ENCODE results near the gene MYH11.
"Not testable (repeated sequence)": the region's sequence is repeated elsewhere in the genome, so short reads cannot be mapped to it uniquely, and the experiment has no call there.

MYH11 gene

GRCh38 chr16:15749985-15750384 is 106.8 kb downstream of the MYH11 start:
- DNase-seq (ENCODE audit: low read depth in 2 of 2): no peak

DNA sequence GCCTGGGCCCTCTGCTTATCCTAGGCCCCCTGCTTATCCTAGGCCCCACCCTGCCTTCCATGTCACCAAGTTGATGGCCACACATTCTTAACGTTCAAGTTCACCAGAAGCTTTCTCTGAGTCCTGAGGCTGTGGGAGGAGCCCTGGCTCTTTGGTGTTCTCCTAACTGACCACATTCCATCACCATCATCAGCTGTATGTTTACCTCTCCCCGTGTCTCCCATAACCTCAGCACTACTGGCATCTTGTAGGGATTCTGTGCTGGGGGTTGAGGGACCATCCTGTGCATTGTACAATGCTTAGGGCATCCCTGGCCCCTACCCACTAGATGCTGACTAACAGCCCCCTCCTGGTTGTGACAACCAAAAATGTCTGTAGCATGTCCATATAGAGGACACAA is 107.5 kb downstream of the MYH11 start:
- no peak for DNase-seq (ENCODE audit: low read depth in 2 of 2)

GRCh38 chr16:15748654-15749053 is 108.2 kb downstream of the MYH11 start:
- DNase-seq (ENCODE audit: low read depth in 2 of 2): no peak

DNA sequence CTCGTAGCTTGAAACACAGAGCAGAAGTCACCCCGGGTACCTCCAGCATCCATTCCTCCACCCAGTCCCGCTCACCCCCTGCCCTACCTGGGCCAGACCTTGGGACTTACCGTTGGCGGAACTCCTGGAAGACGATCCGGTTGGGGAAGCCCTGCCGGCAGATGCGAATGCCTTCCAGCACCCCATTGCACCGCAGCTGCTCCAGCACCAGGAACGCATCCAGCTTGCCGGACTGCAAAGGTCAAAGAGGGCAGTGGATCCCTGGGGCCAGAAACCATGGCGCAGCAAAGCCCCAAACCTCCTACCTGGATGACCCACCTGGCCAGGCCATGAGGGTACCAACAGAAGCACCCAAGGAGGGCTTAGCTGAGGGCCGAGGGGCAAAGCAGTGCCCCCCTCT is 108.9 kb downstream of the MYH11 start:
- no peak for DNase-seq (ENCODE audit: low read depth in 2 of 2)

DNA sequence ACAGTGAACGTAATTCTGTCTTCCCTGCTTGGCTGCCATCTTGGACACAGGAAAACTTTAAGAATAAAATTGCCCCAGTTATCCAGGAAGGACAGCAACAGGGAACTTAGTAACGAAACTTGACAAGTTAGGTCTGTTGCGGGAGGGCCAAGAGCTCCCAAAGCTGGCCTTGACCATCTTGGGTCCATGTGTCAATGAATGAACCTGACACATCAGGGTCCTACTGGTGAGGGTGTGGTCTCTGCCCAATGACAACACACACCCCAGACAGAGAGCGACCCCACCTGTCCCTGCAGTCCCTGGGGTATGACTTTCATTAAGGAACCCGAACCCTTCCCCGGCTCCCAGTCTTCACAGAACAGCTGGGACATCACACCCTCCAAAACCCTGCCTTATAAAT is 110.5 kb downstream of the MYH11 start:
- no peak for DNase-seq (ENCODE audit: low read depth in 2 of 2)

DNA sequence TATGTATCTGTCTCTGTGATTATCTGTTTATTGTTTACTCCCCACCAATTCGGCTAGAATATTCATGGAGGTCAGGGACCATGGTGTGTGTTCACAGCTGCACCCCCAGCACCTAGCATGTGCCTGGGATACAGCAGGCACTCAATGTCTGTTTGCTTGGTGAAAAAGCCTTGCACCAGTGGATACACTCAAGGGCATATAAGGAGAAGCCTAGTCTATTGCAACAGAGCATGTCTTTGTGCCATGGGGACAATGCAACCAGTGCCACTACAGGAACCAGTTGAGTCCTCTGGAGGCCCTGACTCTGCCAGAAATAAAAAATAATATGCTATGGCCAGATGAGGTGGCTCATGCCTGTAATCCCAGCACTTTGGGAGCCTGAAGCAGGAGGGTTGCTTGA is 113.2 kb downstream of the MYH11 start:
- DNase-seq (ENCODE audit: low read depth in 2 of 2): no peak

DNA sequence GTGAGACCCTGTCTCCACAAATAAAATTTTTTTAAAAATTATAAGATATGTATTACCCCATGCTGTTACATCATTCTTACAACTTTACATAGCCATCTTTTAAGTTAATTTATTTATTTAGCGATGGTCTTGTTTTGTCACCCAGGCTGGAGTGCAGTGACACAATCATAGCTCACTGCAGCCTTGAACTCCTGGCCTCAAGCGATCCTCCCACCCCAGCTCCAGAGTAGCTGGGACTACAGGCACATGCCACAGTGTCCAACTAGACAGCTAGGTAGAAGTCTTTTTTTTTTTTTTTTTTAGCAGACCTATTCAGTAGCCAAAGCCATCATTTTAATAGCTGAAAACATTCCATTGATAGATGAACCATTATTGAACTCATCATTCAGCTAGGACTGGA is 114.1 kb downstream of the MYH11 start:
- DNase-seq (ENCODE audit: low read depth in 2 of 2): no peak

DNA sequence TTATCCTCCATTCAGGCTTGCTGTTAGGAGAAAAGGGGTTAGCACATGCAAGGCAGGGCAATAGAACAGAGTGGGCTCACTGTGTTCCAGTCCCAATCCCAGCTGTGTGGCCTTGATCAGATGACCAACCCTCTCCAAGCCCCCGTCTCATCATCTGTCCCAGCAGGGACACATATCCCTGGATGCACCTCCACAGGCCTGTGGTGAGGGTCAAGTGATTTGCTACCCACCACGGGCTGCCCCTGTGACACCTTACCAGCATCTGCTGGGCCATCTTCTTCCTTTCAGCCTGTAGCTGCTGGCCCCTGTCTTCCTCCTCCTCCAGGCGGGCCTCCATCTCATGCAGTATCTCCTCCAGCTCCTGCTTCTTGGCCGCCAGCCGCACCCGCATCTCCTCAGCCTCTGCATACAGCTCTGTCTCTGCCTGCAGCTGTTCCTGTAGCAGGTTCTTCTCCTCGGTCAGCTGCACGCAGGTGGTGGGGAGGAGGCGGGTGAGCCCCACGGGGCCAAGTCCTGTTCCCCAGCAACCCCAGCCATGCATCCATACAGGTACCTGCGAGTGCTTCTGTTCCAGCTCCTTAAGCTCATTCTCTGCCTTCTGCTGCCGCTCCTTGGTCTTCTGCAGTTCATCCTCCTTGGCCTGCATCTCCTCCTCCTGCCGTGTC is 115.5 kb downstream of the MYH11 start:
- no peak for DNase-seq (ENCODE audit: low read depth in 2 of 2)

DNA sequence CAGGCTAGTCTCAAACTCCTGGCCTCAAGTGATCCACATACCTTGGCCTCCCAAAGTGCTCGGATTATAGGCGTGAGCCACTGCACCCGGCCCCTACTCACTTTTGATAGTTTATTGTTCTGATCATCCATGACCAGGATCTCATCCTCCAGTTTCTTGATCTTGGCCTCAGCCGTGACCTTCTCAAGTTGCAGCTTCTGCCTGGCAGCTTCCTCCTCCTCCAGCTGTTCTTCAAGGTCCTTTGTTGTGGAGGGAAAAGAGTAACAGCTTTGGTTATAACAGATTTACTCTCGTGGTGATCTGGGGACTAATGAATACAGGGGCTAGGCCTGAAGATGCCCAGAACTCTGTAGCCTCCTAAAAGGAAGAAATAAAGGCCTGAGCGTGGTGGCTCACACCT is 116.9 kb downstream of the MYH11 start:
- DNase-seq (ENCODE audit: low read depth in 2 of 2): no peak

DNA sequence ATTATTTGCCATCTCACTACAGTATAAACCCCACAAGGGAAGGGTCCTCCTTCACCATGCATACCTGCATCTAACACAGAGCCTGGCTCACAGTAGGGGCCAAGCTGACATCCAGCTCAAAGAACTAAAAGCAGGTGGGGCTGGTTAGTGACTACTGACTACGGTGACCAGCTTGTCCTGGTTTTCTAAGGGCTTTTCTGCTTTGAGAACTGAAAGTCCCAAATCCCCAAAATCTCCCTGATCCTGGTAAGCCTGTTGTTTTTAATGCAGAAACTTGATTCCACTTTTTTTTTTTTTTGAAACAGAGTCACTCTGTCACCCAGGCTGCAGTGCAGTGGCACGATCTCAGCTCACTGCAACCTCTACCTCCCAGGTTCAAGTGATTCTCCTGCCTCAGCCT is 117.4 kb downstream of the MYH11 start:
- no peak for DNase-seq (ENCODE audit: low read depth in 2 of 2)

DNA sequence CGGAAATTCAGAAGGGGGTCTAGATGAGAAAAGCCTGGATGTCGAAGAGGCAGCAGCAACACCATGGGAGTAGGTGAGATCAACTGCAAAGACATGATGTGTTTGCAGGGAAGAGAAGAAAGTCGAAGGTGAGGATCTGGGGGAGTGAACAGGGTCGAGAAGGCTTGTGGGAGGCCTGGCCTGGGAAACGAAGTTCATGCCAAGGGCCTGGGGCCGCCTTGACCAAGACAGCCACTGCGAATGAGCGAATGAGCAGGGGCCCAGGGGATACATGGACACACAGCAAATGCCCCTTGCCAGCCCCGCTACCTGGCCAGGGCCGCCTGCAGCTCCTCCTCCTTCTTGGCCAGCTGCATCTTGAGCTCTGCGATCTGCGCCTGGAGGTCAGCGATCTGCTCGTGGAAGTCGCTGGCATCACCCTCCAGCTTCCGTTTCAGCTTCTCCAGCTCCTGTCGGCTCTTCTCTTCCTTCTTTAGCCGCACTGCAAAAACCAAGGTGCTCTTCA is 119.6 kb downstream of the MYH11 start:
- no peak for DNase-seq (ENCODE audit: low read depth in 2 of 2)

DNA sequence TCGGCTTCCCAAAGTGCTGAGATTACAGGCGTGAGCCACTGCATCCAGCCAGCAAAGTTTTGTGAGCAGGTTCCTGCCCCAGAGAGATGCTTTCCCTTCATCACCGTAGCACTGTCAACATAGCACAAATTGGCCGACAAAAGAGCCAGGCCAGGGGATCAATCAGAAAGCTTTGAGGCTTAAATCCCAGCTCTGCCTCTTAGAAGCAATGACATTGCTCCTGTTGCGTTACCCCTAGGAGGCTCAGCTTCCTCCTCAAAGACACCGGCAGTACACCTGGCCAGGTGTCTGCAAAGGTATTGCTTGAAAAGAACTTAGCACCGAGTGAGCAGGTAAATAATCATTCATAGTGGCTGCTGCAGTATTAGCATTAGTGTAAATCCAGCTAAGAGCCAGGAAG is 120.3 kb downstream of the MYH11 start:
- DNase-seq (ENCODE audit: low read depth in 2 of 2): no peak

DNA sequence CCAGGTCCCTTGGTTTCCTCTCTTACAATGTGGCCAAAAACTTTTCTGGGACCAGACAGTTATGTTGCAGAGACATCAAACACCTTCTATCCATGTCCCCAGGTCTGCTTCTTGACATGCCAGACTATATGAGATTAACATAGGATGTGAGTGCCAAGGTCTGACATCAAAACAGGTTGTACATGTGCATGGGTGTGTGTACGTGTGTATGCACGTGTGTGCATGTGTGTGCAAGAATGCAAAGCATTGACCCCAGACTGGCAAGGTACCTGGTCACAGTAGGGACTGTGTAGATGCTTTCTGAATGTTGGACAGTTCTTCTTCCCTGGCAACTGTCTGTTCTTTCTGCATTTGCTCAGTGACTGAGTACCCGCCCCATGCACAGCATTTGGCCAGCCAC is 121.2 kb downstream of the MYH11 start:
- DNase-seq (ENCODE audit: low read depth in 2 of 2): no peak

DNA sequence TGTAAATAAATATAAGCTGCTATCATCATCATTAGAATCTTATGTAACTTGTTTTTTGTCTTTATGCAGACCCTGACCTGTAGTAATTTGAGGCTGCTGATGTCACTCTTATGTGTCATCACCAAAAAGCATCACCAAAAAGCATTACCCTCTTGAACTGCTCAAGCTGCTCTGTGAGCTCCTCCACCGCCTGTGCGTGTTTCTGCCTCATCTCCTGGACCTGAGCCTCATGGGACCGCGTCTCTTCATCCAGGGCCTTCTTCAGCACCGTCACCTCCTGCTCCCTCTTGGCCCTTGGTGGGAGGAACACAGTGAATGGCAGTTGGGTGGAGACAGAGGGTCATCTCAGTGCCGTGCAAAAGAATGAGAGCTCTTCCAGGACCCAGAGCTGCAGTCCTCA is 124.4 kb downstream of the MYH11 start:
- DNase-seq (ENCODE audit: low read depth in 2 of 2): no peak

DNA sequence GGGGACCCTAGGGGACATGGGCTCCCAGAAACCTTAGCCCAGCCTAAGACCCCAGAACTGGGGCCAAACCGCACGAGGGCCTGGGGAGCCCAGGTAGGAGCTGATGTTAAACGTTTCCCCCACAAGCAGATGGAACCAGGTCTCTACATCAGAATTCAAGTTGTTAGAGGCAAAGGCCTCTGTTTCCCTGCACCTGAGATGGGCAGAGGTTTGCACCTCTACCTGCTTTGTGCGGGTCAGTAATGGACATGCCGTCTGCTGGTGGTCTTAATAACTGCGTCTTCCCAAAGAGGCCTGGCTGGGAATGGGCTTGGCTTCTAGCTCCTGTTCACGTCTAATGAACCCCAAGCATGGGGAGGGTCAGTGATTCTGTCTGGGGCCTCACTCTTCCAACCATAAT is 127.7 kb downstream of the MYH11 start:
- no peak for DNase-seq (ENCODE audit: low read depth in 2 of 2)

GRCh38 chr16:15727697-15728096 is 129.1 kb downstream of the MYH11 start:
- not testable (repeated sequence) for DNase-seq (ENCODE audit: low read depth in 2 of 2)

DNA sequence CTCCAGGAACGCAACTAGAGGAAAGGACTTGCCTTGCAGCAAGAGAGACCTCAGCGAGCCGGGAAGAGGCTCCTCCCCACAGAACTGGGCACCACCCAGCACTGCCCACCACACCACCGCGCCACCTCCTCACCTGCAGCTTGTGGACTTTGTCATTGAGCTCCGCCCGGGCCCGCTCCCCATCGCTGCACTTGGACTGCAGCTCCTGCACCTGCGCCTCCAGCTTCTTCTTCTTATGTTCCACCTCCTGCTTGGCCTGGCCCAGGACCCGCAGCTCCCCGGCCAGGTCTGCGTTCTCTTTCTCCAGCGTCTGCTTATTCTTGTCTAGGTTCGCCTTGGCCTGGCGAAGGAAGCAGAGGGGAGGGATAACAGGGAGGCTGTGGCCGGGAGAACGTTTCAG is 130.1 kb downstream of the MYH11 start:
- no peak for DNase-seq (ENCODE audit: low read depth in 2 of 2)

DNA sequence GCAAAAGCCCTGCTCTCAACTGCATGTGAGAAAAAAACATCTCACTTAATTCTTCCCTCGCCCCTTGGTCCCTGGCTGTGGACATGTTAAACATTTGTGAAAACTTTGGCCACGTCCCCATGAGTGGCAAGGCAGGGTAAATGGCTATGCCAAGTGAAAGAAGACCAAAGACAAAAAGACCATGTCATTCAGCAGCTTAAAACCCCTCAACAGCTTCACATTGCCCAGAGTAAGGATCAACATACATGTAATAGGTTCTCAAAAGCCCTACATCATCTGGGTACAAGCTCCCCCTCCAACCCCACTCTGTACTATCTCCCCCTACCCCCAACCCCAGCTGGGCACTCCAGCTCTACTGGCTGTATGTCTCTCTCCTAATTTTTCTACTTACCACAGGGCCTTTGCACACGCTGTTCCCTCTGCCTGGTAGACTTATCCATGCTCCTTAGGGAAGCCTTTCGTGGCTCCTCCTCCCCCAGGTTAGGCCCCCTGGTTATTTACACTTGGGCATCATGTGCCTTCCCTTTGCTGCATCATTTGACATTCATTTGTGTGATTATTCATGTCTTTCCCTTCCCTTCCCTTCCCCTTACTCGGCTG is 131.1 kb downstream of the MYH11 start:
- no peak for DNase-seq (ENCODE audit: low read depth in 2 of 2)

DNA sequence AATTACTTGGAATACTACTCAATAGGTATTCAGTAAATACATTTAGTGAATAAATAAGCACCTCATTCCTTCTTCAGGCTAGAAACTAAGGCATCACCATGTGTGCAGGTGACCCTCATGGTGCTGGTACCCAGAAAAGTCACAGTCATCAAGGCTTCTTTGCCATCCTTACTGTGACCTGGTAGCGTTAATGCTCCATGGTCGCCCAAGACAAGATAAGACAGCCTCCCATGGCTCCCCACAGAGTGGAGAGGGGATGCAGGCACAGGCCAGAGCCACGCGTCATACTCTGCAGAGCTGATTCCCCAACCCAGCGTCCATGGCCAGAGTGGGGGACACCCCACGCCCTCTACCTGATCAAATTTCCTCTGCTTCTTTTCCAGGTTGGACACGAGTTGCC is 133.0 kb downstream of the MYH11 start:
- no peak for DNase-seq (ENCODE audit: low read depth in 2 of 2)

- no peak for DNase-seq (ENCODE audit: low read depth in 2 of 2)
These were observed 135.8 kb downstream of the MYH11 start for GRCh38 chr16:15721018-15721417.

DNA sequence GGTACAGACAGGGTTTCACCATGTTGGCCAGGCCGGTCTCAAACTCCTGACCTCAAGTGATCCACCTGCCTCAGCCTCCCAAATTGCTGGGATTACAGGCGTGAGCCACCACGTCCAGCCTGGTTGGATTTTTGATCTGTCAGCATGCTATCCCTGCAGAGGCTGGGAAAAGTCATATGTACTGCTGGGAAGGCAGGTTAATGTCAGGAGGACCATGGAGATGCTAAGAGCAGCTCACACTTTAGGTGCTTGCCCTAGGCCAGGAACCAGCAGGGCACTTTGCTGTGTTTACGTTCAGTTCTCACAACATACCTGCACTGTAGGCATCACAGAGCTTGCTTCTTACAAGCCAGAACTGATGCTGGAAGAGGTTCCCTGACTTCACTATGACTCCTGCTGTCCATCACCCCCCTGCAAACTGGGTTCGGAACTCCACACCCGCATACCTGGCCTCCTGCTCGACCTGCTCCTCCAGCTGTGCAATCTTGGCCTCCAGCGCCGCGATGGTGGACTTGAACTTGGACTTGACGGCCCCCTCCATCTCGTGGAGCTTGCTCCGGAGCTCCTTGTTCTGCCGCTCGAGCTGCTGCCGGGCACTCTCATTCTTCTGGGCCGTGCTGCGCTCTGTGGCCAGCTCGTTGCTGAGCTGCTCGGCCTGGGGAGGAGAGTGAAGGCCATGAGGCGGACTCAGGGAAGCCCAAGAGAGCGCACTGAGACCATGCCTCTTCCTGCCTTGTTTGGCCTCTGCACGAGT is 140.0 kb downstream of the MYH11 start:
- DNase-seq (ENCODE audit: low read depth in 2 of 2): no peak

DNA sequence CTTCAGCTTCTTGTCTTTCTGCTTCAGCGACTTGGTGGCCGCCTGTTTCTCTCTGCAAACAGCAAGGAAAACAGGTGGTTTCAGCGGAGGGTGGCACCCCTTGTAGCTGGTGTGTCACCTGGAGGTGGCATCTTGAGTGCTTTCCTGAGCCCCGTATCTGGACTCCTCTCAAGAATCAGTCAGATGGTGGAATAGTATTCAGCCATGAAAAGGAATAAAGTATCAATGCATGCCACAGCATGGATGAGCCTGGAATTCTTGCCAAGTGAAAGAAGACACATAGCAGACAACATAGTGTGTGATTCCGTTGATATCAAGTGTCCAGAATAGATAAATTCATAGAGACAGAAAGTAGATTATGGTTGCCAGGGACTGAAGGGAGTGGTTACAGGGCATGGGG is 141.6 kb downstream of the MYH11 start:
- DNase-seq (ENCODE audit: low read depth in 2 of 2): no peak

All from stimulated activated CD4-positive, alpha-beta T cell treated with anti-CD3 and anti-CD28 coated beads, Interleukin-1b, Interleukin-23, amount 100 ng/mL, for 1 hour (primary cell).